T follicular helper cell (primary cell): Measurements from ENCODE around the gene RIPOR2.
"Not testable (repeated sequence)": the region's sequence is repeated elsewhere in the genome, so short reads cannot be mapped to it uniquely, and the experiment has no call there.

ENCODE experiments used
- DNase-seq: peaks from one replicate; pipeline ENCODE4 v3.0.0-alpha.2; 2020; ENCODE audit warnings: low read depth

RIPOR2 gene

GRCh38 chr6:24926647-24927046 lies 9.1 kb downstream of the RIPOR2 start:
- not testable (repeated sequence) for DNase-seq

DNA sequence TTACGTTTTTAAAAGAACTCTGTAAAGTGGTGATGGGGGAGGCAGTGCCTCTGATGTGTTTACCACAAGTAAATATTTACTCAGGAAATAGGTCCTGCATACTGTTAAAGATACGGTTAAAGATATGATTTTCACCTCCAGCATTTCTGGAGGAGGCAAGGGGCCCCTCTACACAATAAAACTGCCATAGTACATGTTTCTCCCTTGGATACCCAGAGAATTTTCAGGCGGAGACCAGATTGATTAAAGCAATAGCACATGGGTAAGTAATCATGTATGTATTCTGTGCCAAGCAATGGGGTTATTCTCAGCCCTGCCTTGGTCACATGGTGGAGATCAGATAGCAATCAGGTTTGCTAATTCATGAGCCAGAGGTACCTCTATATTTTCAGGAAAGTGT lies 9.6 kb downstream of the RIPOR2 start:
- no peak for DNase-seq

DNA sequence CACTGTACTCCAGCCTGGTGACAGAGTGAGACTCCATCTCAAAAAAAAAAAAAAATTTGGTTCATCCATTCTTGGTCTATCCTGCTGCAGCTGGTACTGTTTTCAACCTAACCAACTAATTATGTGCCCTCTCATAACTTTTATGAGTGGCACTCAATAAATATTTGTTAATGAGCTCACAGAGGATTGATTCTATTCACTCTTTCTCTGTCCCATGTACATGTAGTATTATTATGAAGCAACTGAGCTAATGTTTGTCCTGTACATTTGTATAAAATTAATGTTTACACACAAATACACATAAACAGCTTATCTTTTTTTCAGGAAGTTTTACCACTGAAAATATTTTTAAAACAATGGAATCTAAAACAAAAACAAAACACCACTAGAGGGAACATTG lies 10.1 kb downstream of the RIPOR2 start:
- DNase-seq, result no peak

- DNase-seq, result no peak
Measured at GRCh38 chr6:24924580-24925356, 11.0 kb downstream of the RIPOR2 start.

DNA sequence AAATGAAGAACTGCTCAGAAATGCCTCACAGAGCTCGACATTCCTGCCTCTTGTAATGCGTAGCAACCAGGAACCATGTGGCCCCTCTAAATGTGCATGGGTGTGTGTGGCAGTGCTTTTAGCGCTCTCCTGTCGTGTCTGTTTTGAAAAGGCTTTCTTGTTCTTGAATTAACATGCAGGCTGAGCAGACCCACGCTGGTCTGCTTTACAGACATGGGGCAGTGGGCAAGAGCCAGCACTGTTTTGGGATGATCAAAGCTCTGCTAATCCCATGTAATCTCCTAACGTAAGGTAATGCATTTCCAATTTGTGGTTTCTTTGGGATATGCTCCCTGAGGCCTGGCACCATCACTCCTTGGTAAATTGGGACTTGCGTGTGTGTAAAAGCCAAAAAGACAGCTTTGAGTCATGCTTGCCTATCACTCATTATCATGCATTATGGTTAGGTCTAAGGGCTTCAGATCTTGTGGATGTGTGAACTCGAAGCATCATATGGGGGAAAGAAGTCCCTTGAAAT lies 11.8 kb downstream of the RIPOR2 start:
- DNase-seq, result no peak

DNA sequence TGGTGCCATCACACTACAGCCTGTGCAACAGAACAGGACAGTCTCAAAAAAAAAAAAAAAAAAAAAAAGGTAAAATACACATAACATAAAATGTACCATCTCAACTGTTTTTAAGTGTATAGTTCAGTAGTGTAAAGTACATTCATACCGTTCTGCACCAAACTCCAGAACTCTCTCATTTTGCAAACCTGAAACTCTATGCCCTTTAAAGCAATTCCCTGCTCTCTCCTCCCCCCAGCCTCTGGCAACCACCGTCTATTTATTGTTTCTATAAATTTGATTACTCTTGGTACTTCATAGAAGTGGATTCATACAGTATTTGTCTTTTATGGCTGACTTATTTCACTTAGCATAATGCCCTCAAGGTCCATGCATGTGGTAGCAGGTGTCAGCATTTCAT lies 12.9 kb downstream of the RIPOR2 start:
- DNase-seq, result no peak

- no peak for DNase-seq
Measured at GRCh38 chr6:24922170-24922569, 13.6 kb downstream of the RIPOR2 start.

DNA sequence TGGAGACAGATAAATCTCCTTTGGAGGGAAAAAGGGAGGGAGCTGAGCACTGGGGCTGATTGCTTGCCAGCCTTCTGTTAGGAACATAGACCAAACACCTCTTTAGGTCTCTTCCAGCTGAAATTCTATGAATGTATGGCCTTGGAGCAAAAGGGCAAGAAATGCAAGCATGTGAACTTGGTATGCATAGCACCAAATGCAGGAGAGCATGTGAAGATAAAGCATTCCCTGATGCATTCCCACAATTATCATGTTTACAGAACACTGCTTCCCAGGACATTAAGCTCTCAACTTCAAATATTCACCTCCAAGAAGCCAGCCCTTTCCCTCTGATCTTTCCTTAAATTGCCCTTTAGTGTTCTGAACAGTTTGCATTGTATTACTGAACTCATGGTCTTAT lies 15.6 kb downstream of the RIPOR2 start:
- DNase-seq, result no peak

DNA sequence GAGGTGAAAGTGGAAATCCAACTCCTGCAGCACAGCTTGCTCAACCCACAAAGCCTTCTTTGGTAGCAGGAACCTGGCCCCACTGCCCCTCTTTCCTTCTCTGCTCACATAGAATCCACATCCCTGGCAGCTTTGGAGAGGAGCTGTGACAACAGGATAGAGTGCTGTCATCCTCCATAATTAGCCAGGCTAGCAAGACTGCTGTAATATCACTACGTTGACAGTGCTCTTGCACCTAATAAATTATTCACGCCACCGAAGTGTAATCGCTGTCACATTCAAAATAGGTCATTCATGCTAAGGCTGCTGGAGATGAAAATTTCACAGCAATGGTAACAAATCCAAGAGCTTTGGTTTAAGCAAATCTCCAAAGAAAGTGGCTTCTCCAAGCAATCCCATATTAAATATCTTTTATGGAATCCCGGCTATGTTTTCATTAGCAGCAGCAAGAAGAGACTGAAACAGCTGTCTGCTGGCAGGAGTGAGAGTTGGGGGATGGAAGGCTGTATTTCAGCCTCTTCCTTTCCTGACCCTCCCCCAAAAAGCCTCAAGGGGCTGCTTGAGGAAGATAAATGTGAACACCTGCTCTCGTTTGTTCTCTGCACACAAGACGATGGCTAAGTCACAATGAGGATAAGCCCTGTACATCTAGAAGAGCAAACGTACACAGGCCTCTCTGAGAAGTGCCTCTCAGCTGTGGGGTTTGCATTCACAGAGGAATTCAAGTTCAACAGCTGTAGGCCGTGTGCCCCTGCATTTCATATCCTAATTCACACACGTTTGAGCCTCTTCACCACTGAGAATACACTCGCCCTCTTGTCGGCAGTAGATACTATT lies 16.5 kb downstream of the RIPOR2 start:
- DNase-seq, result no peak

DNA sequence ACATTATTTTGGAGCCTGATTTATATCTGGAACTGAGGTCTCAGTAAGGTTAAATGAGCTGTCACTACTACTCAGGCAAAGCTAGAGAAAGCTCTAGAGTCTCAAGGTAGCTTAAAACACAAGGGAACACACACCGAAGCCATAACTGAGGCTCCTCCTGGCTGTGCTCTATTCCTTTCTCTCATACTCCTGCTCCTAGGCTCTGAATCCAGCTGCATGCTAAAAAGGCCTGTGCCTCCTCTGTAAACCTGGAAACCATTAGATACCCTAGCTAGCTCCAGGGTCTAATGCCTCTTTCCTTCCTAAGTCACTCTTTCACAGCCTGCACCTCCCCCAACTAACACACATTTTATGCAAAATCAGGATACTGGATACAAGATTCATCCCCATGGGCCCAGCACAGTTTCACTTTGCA lies 17.1 kb downstream of the RIPOR2 start:
- DNase-seq, result no peak

- no peak for DNase-seq
Measured at GRCh38 chr6:24916496-24916895, 19.3 kb downstream of the RIPOR2 start.

- no peak for DNase-seq
Measured at GRCh38 chr6:24915641-24916040, 20.1 kb downstream of the RIPOR2 start.

DNA sequence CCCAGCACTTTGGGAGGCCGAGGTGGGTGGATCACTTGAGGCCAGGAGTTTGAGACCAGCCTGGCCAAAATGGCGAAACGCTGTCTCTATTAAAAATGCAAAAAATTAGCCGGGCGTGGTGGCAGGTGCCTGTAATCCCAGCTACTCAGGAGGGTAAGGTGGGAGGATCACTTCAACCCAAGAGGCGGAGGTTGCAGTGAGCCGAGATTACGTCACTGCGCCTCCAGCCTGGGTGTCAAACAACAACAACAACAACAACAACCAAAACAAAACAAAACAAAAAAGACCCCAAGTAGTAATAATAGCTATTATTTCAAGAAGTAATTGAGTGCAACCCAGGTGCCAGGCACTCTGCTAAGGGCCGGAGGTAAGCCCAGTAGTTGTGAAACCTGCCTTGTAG lies 21.7 kb downstream of the RIPOR2 start:
- not testable (repeated sequence) for DNase-seq

- DNase-seq, result no peak
Measured at GRCh38 chr6:24911796-24912382, 23.9 kb downstream of the RIPOR2 start.

GRCh38 chr6:24910961-24911725 lies 24.6 kb downstream of the RIPOR2 start:
- peak; percentile 43 for DNase-seq

- DNase-seq, result no peak
Measured at GRCh38 chr6:24910331-24910960, 25.3 kb downstream of the RIPOR2 start.

GRCh38 chr6:24909241-24910216 lies 26.2 kb downstream of the RIPOR2 start:
- DNase-seq, result no peak

GRCh38 chr6:24908650-24909035 lies 27.1 kb downstream of the RIPOR2 start:
- no peak for DNase-seq

GRCh38 chr6:24907919-24908649 lies 27.7 kb downstream of the RIPOR2 start:
- DNase-seq, result no peak
